SK-N-SH treated with all-trans-retinoic acid at 6 μM for 48 hours (cell line): Measurements from ENCODE around the gene VPS51.
A peak's percentile ranks its signal among the peaks of the same experiment; 100 is the strongest.

Experiments used
- ATAC-seq: fragments of 200-7000 bp; cut with Tn5 transposase; 3 replicates; pipeline ENCODE4 v1.9.1; 2020; ENCODE audit warnings: mild to moderate bottlenecking, moderate library complexity
- ARNTL ChIP-seq: fragments of 450-650 bp; formaldehyde crosslinking; IDR thresholded peaks from 2 replicates; pipeline ENCODE4 v1.5.0; 2020; ENCODE audit warnings: low read depth, mild to moderate bottlenecking, moderate library complexity, borderline replicate concordance
- CSDC2 ChIP-seq: fragments of 250-450 bp; sonication (Bioruptor Pico); IDR thresholded peaks from 2 replicates; pipeline ENCODE4 v1.5.0; 2020; ENCODE audit warnings: mild to moderate bottlenecking, moderate library complexity
- CSRNP3 ChIP-seq: fragments of 250-450 bp; sonication (Bioruptor Pico); IDR thresholded peaks from 2 replicates; pipeline ENCODE4 v1.5.1; 2021; ENCODE audit warnings: mild to moderate bottlenecking, moderate library complexity
- GLIS3 ChIP-seq: fragments of 250-450 bp; sonication (Bioruptor Pico); IDR thresholded peaks from 2 replicates; pipeline ENCODE4 v1.5.0; 2020; ENCODE audit warnings: mild to moderate bottlenecking, moderate library complexity
- ISL1 ChIP-seq: fragments of 250-450 bp; sonication (Bioruptor Pico); IDR thresholded peaks from 2 replicates; pipeline ENCODE4 v2.1.2; 2022; ENCODE audit warnings: mild to moderate bottlenecking, moderate library complexity
- OSR1 ChIP-seq: fragments of 250-450 bp; sonication (Bioruptor Pico); IDR thresholded peaks from 2 replicates; pipeline ENCODE4 v1.8.0; 2022; ENCODE audit warnings: moderate library complexity, mild to moderate bottlenecking, inconsistent platforms
- PATZ1 ChIP-seq: fragments of 250-450 bp; sonication (Bioruptor Pico); IDR thresholded peaks from 2 replicates; pipeline ENCODE4 v1.8.0; 2020; ENCODE audit warnings: mild to moderate bottlenecking, moderate library complexity, borderline replicate concordance
- PPARA ChIP-seq: fragments of 250-450 bp; sonication (Bioruptor Pico); IDR thresholded peaks from 2 replicates; pipeline ENCODE4 v1.5.0; 2020; ENCODE audit warnings: mild to moderate bottlenecking, borderline replicate concordance
- RARB ChIP-seq: fragments of 250-450 bp; sonication (Bioruptor Pico); IDR thresholded peaks from 2 replicates; pipeline ENCODE4 v1.8.0; 2021; ENCODE audit warnings: mild to moderate bottlenecking, moderate library complexity
- SNAI2 ChIP-seq: fragments of 250-450 bp; sonication (Bioruptor Pico); IDR thresholded peaks from 2 replicates; pipeline ENCODE4 v1.5.0; 2020; ENCODE audit warnings: mild to moderate bottlenecking, moderate library complexity
- TCF4 ChIP-seq: fragments of 250-450 bp; sonication (Bioruptor Pico); IDR thresholded peaks from 2 replicates; pipeline ENCODE4 v1.8.0; 2021; ENCODE audit warnings: mild to moderate bottlenecking, moderate library complexity, borderline replicate concordance
- TOX ChIP-seq: fragments of 250-450 bp; sonication (Bioruptor Pico); IDR thresholded peaks from 2 replicates; pipeline ENCODE4 v1.8.0; 2021; ENCODE audit warnings: mild to moderate bottlenecking, moderate library complexity, borderline replicate concordance
- TSHZ2 ChIP-seq: fragments of 250-450 bp; sonication (Bioruptor Pico); IDR thresholded peaks from 2 replicates; pipeline ENCODE4 v1.5.0; 2020; ENCODE audit warnings: mild to moderate bottlenecking, moderate library complexity
- ZC3H10 ChIP-seq: fragments of 250-450 bp; sonication (Bioruptor Pico); IDR thresholded peaks from 2 replicates; pipeline ENCODE4 v1.5.1; 2021; ENCODE audit warnings: mild to moderate bottlenecking, moderate library complexity
- ZFP3 ChIP-seq: fragments of 250-450 bp; sonication (Bioruptor Pico); IDR thresholded peaks from 2 replicates; pipeline ENCODE4 v1.5.0; 2020; ENCODE audit warnings: mild to moderate bottlenecking, moderate library complexity
- ZFP30 ChIP-seq: fragments of 450-650 bp; formaldehyde crosslinking; IDR thresholded peaks from 2 replicates; pipeline ENCODE4 v1.5.0; 2022; ENCODE audit warnings: mild to moderate bottlenecking, moderate library complexity
- ZNF70 ChIP-seq: fragments of 450-650 bp; formaldehyde crosslinking; IDR thresholded peaks from 2 replicates; pipeline ENCODE4 v1.5.0; 2020; ENCODE audit warnings: mild to moderate bottlenecking, moderate library complexity
- ZNF8 ChIP-seq: fragments of 450-650 bp; formaldehyde crosslinking; IDR thresholded peaks from 2 replicates; pipeline ENCODE4 v1.5.0; 2020; ENCODE audit warnings: mild to moderate bottlenecking, moderate library complexity
- TF ChIP-seq, protein P1 (sequence below): fragments of 250-450 bp; sonication (Bioruptor Pico); IDR thresholded peaks from 2 replicates; pipeline ENCODE4 v1.8.0; 2021; ENCODE audit warnings: low read depth, mild to moderate bottlenecking, moderate library complexity, borderline replicate concordance

Gene VPS51

GRCh38 chr11:65095974-65096806 lies at the start of gene VPS51:
Gene VPS51 (plus strand): TSS chr11:65096214. CDS start chr11:65096251, 37 bp downstream.
- TF ChIP-seq GLIS3 (0 out of 2 replicates have a peak, but pooled peaks have one; percentile 24), TSHZ2 (CRISPR knock-in tag) (peak; percentile 80), RARB (CRISPR knock-in tag) (peak; percentile 81; the same call in 1 of the 2 replicates), ARNTL (CRISPR knock-in tag) (no peak), PATZ1 (CRISPR knock-in tag) (no peak), CSDC2 (CRISPR knock-in tag) (peak; percentile 74; the same call in 1 of the 2 replicates), ZFP3 (peak; percentile 57)
- TF ChIP-seq, protein P1, sequence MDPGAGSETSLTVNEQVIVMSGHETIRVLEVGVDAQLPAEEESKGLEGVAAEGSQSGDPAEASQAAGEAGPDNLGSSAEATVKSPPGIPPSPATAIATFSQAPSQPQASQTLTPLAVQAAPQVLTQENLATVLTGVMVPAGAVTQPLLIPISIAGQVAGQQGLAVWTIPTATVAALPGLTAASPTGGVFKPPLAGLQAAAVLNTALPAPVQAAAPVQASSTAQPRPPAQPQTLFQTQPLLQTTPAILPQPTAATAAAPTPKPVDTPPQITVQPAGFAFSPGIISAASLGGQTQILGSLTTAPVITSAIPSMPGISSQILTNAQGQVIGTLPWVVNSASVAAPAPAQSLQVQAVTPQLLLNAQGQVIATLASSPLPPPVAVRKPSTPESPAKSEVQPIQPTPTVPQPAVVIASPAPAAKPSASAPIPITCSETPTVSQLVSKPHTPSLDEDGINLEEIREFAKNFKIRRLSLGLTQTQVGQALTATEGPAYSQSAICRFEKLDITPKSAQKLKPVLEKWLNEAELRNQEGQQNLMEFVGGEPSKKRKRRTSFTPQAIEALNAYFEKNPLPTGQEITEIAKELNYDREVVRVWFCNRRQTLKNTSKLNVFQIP: no peak
- ATAC-seq: peak; percentile 99

GRCh38 chr11:65047581-65048422 lies 48.2 kb upstream of the VPS51 start:
- TF ChIP-seq CSDC2 (CRISPR knock-in tag): no peak
- TF ChIP-seq TCF4 (CRISPR knock-in tag): no peak
- TF ChIP-seq PPARA (CRISPR knock-in tag): no peak
- TF ChIP-seq ZNF8 (CRISPR knock-in tag): no peak
- no peak for TF ChIP-seq OSR1 (CRISPR knock-in tag)
- no peak for TF ChIP-seq ISL1
- TF ChIP-seq TOX (CRISPR knock-in tag): no peak
- no peak for TF ChIP-seq ARNTL (CRISPR knock-in tag)
- no peak for TF ChIP-seq PATZ1 (CRISPR knock-in tag)
- TF ChIP-seq ZC3H10 (CRISPR knock-in tag): no peak
- no peak for TF ChIP-seq GLIS3
- TF ChIP-seq TSHZ2 (CRISPR knock-in tag): no peak
- TF ChIP-seq ZFP30 (CRISPR knock-in tag): no peak
- no peak for TF ChIP-seq ZNF70
- no peak for TF ChIP-seq SNAI2 (CRISPR knock-in tag)
- TF ChIP-seq CSRNP3: no peak
- TF ChIP-seq RARB (CRISPR knock-in tag): no peak
- no peak for ATAC-seq
